Thyroid gland (tissue), 4 donors: ENCODE data around the gene GPRASP1.

Experiments
- CTCF ChIP-seq, 6 experiments: fragments of 200-600 bp in 3 of 6; fragments of 450-650 bp in 3 of 6; sonication (generic) in 3 of 6; IDR thresholded peaks; one replicate each; pipeline ENCODE4 v1.5.1; 2016 to 2019; ENCODE audit warnings: antibody characterized with exemption in 6 of 6, mild to moderate bottlenecking in 2 of 6, inconsistent platforms in 1 of 6, moderate library complexity in 1 of 6
- POLR2A ChIP-seq, 2 donors: fragments of 450-650 bp; IDR thresholded peaks; one replicate each; pipeline ENCODE4 v1.6.1; 2017; ENCODE audit warnings: antibody characterized with exemption in 2 of 2, mild to moderate bottlenecking in 2 of 2, moderate library complexity in 1 of 2

- TF ChIP-seq POLR2A (IDR thresholded peaks at IDR 0.05) (no peak), CTCF (IDR thresholded peaks at IDR 0.05) (no peak)
These were observed 40.4 kb upstream of the GPRASP1 start for GRCh38 chrX:102610905-102611304.
